GM10266 (cell line): Measurements from ENCODE around the gene DTX4.
A peak's percentile ranks its signal among the peaks of the same experiment; 100 is the strongest.

Source experiments
- DNase-seq: peaks from one replicate; pipeline ENCODE4 v3.0.0; 2012; ENCODE audit errors: extremely low spot score
- CTCF ChIP-seq: IDR thresholded peaks from 2 replicates; pipeline ENCODE4 v1.5.1; 2012; ENCODE audit warnings: mild to moderate bottlenecking, low read depth; ENCODE audit not compliant: control insufficient read depth, insufficient read depth; ENCODE audit errors: missing control alignments

Gene DTX4

GRCh38 chr11:59186130-59186594, 14.2 kb downstream of the DTX4 start:
- DNase-seq, result peak; percentile 79
- peak; percentile 69 for TF ChIP-seq CTCF

GRCh38 chr11:59187035-59187434, 15.1 kb downstream of the DTX4 start:
- DNase-seq, result no peak

GRCh38 chr11:59187587-59187986, 15.7 kb downstream of the DTX4 start:
- TF ChIP-seq CTCF, result no peak
- no peak for DNase-seq

More at GRCh38 chr11:59187035-59187434, 15.1 kb downstream of the DTX4 start:
- TF ChIP-seq CTCF, result no peak

GRCh38 chr11:59188954-59189353, 17.0 kb downstream of the DTX4 start:
- DNase-seq, result no peak
- no peak for TF ChIP-seq CTCF

GRCh38 chr11:59189986-59190385, 18.1 kb downstream of the DTX4 start:
- no peak for DNase-seq
- no peak for TF ChIP-seq CTCF

- no peak for TF ChIP-seq CTCF
These were observed 19.2 kb downstream of the DTX4 start for GRCh38 chr11:59191095-59191494.

GRCh38 chr11:59191890-59192289, 20.0 kb downstream of the DTX4 start:
- TF ChIP-seq CTCF, result no peak
- DNase-seq, result no peak

More at GRCh38 chr11:59191095-59191494, 19.2 kb downstream of the DTX4 start:
- DNase-seq, result no peak
